Hepatic stellate cell (primary cell): ENCODE data around the gene NECAP2.
A peak's percentile ranks its signal among the peaks of the same experiment; 100 is the strongest.
"Not testable (repeated sequence)": the region's sequence is repeated elsewhere in the genome, so short reads cannot be mapped to it uniquely, and the experiment has no call there.

Experiments
- DNase-seq: peaks from one replicate; pipeline ENCODE4 v3.0.0; 2011; ENCODE audit warnings: low spot score

Gene NECAP2

GRCh38 chr1:16430606-16431005 is 9.9 kb upstream of the NECAP2 start:
- no peak for DNase-seq

DNA sequence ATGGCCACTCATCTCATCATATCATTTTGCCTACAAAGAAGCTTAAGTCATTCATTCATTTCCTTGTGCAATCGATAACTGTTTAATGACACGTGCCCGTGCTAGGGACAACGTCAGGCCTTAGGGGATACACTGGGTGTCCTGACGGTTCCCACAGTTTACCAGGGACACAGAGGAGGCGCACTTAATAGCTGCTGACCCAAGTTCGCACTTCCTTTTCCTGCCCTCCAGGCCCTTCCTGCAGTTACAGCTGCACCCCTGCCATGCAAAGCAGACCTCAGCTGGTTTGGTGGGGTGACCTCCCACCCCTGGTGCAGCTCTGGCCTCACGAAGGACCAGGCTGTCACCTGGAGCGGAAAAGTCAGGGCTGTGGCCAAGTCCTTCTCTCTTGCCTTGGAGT is 7.5 kb upstream of the NECAP2 start:
- DNase-seq = no peak

DNA sequence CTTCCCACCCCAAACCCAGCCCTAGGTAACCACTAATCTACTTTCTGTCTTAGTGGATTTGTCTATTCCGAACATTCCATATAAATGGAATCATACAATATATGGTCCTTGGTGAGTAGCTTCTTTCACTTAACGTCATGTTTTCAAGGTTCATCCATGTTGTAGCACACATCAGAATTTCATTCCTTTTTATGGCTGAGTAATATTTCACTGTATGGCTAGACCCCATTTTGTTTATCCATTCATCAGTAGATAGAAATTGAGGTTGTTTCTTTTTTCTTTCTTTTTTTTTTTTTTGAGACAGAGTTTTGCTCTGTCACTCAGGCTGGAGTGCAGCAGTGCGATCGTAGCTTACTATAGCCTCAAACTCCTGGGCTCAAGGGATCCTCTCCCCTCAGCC is 6.5 kb upstream of the NECAP2 start:
- DNase-seq = no peak

DNA sequence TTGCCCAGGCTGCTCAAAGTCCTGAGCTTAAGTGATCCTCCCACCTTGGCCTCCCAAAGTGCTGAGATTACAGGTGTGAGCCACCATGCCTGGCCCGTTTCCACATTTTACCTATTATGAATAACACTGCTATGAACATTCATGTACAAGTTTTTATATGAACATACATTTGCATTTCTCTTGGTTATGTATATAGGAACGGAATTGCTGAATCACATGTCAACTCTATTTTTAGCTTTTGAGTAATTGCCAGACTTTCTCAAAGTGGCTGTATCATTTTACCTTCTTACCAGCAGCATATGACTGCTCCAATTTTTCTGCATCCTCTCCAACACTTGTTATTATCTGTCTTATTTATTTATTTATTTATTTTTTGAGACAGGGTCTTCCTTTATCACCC is 6.0 kb upstream of the NECAP2 start:
- DNase-seq = no peak

- no peak for DNase-seq
Measured at GRCh38 chr1:16436946-16437474, 3.5 kb upstream of the NECAP2 start, which contains the start of gene SPATA21. TSS of gene SPATA21 (minus strand) at chr1:16437424. CDS start at chr1:16431371, 6,053 bp downstream.

DNA sequence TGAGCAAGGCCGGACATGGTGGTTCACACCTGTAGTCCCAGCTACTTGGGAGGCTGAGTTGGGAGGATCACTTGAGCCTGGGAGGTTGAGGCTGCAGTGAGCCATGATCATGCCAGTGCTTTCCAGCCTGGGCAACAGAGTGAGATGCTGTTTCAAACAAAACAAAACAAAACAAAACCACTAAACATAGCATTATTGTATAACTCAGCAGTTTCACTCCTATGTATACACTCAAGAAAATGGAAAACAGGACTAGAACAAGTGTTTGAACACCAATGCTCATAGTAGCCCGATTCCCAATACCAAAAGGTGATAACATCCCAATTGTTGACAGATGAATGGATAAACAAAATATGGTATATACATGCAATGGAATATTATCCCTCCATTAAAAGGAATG is 2.0 kb upstream of the NECAP2 start:
- DNase-seq = no peak

- DNase-seq = no peak
Measured at GRCh38 chr1:16438924-16439323, 1.6 kb upstream of the NECAP2 start.

GRCh38 chr1:16440131-16440469 is 424 bp upstream of the NECAP2 start:
- no peak for DNase-seq

DNA sequence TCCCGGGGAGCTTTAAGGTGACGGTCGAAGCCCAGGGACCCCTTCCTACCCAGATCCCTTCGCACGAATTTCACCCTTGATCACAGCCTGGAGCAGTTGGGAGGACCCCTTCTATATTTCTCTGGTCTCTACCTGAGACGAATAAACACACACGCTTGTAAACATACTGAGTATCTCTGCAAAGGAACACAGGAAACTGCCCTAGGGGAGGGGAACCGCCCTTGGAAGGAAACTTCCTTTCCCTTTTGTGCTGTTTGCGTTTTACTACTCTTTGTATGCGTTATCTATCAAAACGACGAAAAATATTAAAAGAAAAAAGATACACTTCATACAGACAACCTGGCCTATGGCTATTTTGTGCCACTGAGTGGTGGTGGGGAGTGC is 750 bp downstream of the NECAP2 start:
- DNase-seq = peak; percentile 48

DNA sequence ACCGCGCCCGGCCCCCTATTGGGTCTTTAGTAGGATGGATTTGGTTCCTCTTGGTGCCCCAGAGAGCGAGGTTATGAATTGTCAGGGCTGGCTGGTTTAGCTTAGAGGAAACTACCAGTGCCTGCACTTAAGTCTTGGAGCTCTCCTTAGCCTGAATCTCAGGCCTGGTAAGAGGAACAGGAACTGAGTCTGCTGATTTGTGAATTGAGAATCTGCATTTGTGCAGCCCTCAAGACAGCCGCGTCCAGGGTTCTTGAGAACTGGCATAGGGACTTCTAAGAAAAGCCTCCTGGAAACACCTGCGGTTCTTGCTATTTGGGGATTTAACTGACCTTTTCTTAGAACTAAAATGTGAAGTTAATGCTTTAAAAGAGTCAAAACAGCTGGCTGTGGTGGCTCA is 1.7 kb downstream of the NECAP2 start:
- DNase-seq = no peak

GRCh38 chr1:16442941-16443340 is 2.4 kb downstream of the NECAP2 start:
- no peak for DNase-seq

DNA sequence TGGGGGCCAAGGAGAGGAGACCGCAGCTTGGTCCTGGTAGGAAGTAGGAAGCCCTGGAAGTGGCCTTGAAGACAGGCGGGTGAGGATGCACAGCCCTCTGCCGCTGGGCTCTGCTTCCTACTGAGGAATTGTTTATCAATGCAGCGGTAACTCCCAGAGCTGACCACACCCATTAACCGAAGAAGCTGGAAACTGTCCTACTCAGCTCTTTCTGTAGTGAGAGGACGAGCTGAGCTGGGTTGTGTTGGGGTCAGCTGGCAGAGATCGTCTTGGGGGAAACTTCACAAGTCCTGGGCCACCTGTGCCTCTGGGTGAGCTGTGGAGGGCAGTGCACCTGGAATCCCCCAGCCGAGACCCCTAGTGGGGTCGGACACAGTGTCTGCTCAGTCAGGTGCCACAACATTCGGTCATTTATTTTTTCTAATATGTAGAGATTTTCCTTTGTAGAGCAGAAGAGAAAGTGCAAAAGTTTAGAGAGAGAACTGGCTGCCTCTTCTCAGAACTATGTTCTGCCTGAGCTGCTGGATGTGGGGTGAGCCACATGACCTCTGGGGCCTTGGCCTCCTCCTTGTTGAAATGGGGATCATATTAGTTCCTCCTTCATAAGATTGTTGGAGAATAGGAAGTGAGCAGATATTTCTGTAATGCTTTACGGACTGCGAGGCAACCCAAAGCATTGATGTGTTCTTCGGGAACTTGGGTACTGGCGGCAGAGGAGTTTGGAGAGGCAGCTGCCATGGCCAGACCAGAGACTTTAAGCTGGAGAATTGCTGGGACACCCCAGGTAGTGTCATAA is 3.6 kb downstream of the NECAP2 start:
- no peak for DNase-seq

- no peak for DNase-seq
Measured at GRCh38 chr1:16445052-16445451, 4.5 kb downstream of the NECAP2 start.

DNA sequence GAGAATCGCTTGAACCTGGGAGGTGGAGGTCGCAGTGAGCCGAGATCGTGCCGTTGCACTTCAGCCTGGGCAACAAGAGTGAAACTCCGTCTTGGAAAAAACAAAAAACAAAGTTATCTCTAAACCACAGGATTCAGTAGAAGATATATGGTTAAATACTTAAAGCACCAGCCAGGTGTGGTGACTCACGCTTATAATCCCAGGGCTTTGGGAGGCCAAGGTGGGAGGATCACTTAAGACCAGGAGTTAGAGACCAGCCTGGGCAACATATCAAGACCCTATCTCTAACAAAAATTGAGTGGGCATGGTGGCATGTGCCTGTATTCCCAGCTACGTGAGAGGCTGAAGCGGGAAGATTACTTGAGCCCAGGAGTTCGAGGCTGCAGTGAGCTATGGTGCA is 5.6 kb downstream of the NECAP2 start:
- DNase-seq = no peak

- no peak for DNase-seq
Measured at GRCh38 chr1:16447641-16448040, 7.1 kb downstream of the NECAP2 start.

GRCh38 chr1:16449065-16449464 is 8.5 kb downstream of the NECAP2 start:
- no peak for DNase-seq

DNA sequence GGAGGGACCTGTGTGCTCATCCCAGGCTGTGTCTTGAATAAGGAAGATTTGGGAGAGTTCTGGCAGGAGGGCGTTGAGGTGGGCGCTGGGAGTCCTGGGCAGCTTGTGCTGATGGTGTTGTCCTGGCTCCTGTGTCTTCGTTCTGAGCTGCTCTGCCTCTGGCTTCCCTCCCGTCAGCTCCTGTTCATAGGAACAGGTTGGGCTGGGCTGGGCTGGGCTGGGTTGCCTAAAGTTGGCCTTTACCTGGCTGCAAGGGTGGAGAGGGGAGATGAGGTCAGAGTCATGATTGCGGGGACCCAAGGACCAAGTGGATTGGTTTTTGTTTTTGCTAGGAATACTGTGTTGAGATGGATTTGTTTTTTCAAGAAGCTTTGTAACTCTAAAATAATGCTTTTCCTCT is 9.1 kb downstream of the NECAP2 start:
- DNase-seq = no peak

GRCh38 chr1:16450863-16451481 is 10.4 kb downstream of the NECAP2 start:
- DNase-seq = no peak

DNA sequence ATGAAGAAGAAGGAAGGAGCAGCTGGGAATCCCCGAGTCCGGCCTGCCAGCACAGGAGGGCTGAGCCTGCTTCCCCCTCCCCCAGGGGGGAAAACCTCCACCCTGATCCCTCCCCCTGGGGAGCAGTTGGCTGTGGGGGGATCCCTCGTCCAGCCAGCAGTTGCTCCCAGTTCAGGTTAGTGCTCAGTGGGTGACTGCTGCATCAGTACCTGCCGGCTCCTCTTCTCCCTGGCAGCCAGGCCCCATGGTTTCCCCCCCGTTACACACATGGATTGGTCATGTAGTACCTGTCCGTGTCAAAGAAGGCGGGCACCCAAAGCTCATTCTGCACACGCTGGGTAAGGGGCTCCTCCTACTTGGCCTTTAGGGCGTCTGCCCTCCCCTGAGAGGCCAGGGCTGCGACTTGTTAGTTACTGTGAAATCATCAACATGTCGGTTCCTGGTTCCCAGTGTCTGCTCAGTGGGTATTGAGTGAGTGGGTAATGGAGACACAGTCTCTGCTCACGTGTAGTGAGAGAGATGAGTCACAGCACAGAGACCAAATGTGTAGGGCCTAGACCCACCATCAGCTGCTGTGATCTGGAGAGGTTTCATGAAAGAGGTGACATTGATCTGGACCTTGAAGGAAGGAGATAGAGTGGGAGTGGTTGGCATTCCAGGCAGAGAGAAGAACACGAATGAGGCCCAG is 11.5 kb downstream of the NECAP2 start:
- no peak for DNase-seq

DNA sequence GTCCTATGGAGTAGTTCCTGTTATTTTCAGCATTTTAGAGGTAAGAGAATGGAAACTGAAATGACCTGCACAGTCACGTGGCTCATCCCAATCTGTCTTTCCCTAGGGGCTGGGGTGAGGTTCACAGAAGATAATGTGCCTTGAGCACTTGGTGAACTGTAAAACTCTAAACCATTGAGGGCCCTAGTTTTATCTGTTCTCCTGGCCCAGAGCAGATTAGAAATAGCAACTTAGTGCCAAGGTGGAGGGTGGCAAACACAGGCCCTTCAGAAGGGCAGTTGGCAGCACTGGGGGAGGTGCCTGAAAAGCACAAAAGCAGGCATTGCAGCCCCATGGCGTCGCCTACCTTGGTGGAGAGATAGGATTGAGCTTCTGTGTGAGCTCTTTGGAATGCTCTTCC is 14.4 kb downstream of the NECAP2 start:
- DNase-seq = not testable (repeated sequence)

DNA sequence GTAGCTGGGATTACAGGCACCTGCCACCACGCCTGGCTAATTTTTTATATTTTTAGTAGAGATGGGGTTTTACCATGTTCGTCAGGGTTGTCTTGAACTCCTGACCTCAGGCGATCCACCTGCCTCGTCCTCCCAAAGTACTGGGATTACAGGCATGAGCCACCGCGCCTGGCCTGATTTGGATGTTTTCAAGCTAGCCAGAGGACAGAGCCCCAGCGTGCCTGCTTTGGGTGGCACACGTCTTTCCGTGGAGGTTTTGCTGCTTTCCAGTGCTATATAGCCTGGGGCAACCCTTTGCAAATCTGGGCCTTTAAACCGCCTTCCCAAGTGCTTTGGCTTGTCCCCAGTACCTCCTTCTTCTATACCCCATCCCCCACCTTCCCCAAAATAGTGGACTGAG is 15.6 kb downstream of the NECAP2 start:
- not testable (repeated sequence) for DNase-seq

- DNase-seq = no peak
Measured at GRCh38 chr1:16458831-16459230, 18.3 kb downstream of the NECAP2 start.

DNA sequence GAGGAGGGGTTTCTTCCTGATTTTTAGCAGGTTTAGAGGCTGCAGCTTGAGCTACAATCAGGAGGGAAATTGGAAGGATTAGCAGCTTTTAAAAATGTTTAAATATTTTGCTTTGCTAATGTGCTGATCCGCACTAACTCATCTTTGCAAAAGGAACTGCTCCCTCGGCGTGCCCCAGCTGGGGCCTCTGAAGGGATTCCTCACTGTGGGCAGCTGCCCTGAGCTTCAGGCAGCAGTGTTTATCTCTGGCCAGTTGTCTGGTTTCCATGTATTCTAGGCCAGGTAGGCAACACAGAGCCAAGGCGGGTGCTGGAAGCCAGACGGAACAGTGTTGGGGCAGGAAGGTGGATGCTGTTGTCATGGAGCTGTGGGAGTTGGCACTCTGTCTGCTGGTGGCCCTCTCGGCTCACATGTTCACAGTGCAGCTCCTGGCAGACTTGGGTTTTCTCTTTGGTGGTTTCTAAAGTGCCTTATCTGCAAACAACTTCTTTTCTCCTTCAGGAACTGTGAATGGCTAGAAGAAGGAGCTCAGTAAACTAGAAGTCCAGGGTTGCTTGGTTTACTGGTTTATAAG is 18.9 kb downstream of the NECAP2 start:
- DNase-seq = no peak
